Measurements from ENCODE around the gene CDC26.
A peak's percentile ranks its signal among the peaks of the same experiment; 100 is the strongest.
"Not testable (repeated sequence)": the region's sequence is repeated elsewhere in the genome, so short reads cannot be mapped to it uniquely, and the experiment has no call there.

The CDC26 gene

GRCh38 chr9:113235701-113236255 lies 39.6 kb downstream of the CDC26 start:
- not testable (repeated sequence) for DNase-seq

GRCh38 chr9:113231701-113232100 lies 43.7 kb downstream of the CDC26 start:
- no peak for DNase-seq

GRCh38 chr9:113228130-113228665 lies 47.2 kb downstream of the CDC26 start:
- no peak for DNase-seq

GRCh38 chr9:113227436-113227835 lies 47.9 kb downstream of the CDC26 start:
- no peak for DNase-seq

- DNase-seq, result no peak
Measured at GRCh38 chr9:113223963-113224362, 51.4 kb downstream of the CDC26 start.

GRCh38 chr9:113222482-113222841 lies 52.9 kb downstream of the CDC26 start:
- no peak for DNase-seq

GRCh38 chr9:113221800-113222481 lies 53.4 kb downstream of the CDC26 start:
- DNase-seq, result peak; percentile 37

- DNase-seq, result peak; percentile 93
Measured at GRCh38 chr9:113221003-113221799, 54.2 kb downstream of the CDC26 start, which contains the start of the genes FKBP15 and SLC31A1. TSS of gene FKBP15 (minus strand) at chr9:113221277. CDS start at chr9:113221243, 34 bp downstream. TSS of gene SLC31A1 (plus strand) at chr9:113221544. CDS start at chr9:113256149, 34,605 bp downstream.

GRCh38 chr9:113220467-113221002 lies 54.8 kb downstream of the CDC26 start:
- no peak for DNase-seq

- DNase-seq, result no peak
Measured at GRCh38 chr9:113219969-113220368, 55.4 kb downstream of the CDC26 start.

GRCh38 chr9:113219186-113219936 lies 56.0 kb downstream of the CDC26 start:
- DNase-seq, result no peak
